Keratinocyte (primary cell): ENCODE data around the gene DPYSL4. TPM values are rescaled to one million over a fixed set of nuclear protein-coding genes. Genes with fewer than 3 reads are reported as not detected.
"Not testable (repeated sequence)": the region's sequence is repeated elsewhere in the genome, so short reads cannot be mapped to it uniquely, and the experiment has no call there.

Experiments
- DNase-seq: peaks from one replicate; pipeline ENCODE4 v3.0.0-alpha.2; 2011; ENCODE audit warnings: low read depth, missing footprints, low spot score
- FAIRE-seq: peaks from 2 replicates; lab custom pipeline; 2011; peaks lifted over from hg19 to GRCh38; lab: Jason Lieb, UNC
- H2AFZ ChIP-seq: 2 replicates; pipeline ENCODE4 v1.6.0; 2012; ENCODE audit warnings: low read length, control low read depth, inconsistent platforms; ENCODE audit not compliant: control insufficient read depth
- H3K27ac ChIP-seq: 2 replicates; pipeline ENCODE4 v1.5.1; 2011; ENCODE audit warnings: low read length; ENCODE audit not compliant: control insufficient read depth, insufficient read depth
- H3K27me3 ChIP-seq: 3 replicates; pipeline ENCODE4 v1.6.0; 2011; ENCODE audit warnings: low read length; ENCODE audit not compliant: control insufficient read depth, insufficient read depth; ENCODE audit errors: extremely low read depth
- H3K36me3 ChIP-seq, 2 experiments: 2 replicates in 1 of 2; 3 replicates in 1 of 2; pipeline ENCODE4 v1.5.1; 2011; ENCODE audit warnings: low read length in 2 of 2, mild to moderate bottlenecking in 1 of 2; ENCODE audit not compliant: control insufficient read depth in 2 of 2, insufficient read depth in 2 of 2; ENCODE audit errors: extremely low read depth in 1 of 2
- H3K4me1 ChIP-seq: 3 replicates; pipeline ENCODE4 v1.5.1; 2011; ENCODE audit warnings: low read length; ENCODE audit not compliant: control insufficient read depth, insufficient read depth; ENCODE audit errors: extremely low read depth
- H3K4me2 ChIP-seq: 3 replicates; pipeline ENCODE4 v1.6.0; 2011; ENCODE audit warnings: low read depth, low read length; ENCODE audit not compliant: control insufficient read depth, insufficient read depth; ENCODE audit errors: extremely low read depth
- H3K4me3 ChIP-seq, 3 experiments: fragments of 200-600 bp in 1 of 3; sonication (generic) in 1 of 3; 2 replicates in 2 of 3; 3 replicates in 1 of 3; pipeline ENCODE4 v1.5.1; 2011 to 2016; ENCODE audit warnings: low read length in 3 of 3, mild to moderate bottlenecking in 3 of 3, control low read depth in 2 of 3, inconsistent platforms in 1 of 3, low read depth in 1 of 3, mixed read lengths in 1 of 3, mixed run types in 1 of 3, moderate library complexity in 1 of 3; ENCODE audit not compliant: control insufficient read depth in 2 of 3, insufficient read depth in 2 of 3; ENCODE audit errors: extremely low read depth in 1 of 3
- H3K79me2 ChIP-seq: 2 replicates; pipeline ENCODE4 v1.6.0; 2012; ENCODE audit warnings: low read length; ENCODE audit not compliant: control insufficient read depth, insufficient read depth
- H3K9ac ChIP-seq: 3 replicates; pipeline ENCODE4 v1.6.0; 2011; ENCODE audit warnings: low read length; ENCODE audit not compliant: control insufficient read depth, insufficient read depth; ENCODE audit errors: extremely low read depth
- H3K9me1 ChIP-seq: 3 replicates; pipeline ENCODE4 v1.6.0; 2011; ENCODE audit warnings: low read length; ENCODE audit not compliant: control insufficient read depth, insufficient read depth; ENCODE audit errors: extremely low read depth
- H3K9me3 ChIP-seq: 2 replicates; pipeline ENCODE4 v1.5.1; 2012; ENCODE audit warnings: low read depth, low read length; ENCODE audit not compliant: control insufficient read depth
- H4K20me1 ChIP-seq: 3 replicates; pipeline ENCODE4 v1.6.0; 2011; ENCODE audit warnings: low read length; ENCODE audit not compliant: control insufficient read depth, insufficient read depth; ENCODE audit errors: extremely low read depth
- CTCF ChIP-seq, 3 experiments: IDR thresholded peaks in 1 of 3; conservative IDR thresholded peaks in 1 of 3; optimal IDR thresholded peaks in 1 of 3; 2 replicates in 2 of 3; 3 replicates in 1 of 3; pipeline versions ENCODE3 to v1.5.1; 2011; ENCODE audit warnings: low read length in 3 of 3, mild to moderate bottlenecking in 3 of 3, moderate library complexity in 2 of 3, control low read depth in 1 of 3, inconsistent platforms in 1 of 3; ENCODE audit not compliant: insufficient read depth in 2 of 3; ENCODE audit errors: extremely low read depth in 1 of 3
- EZH2 ChIP-seq: IDR thresholded peaks from one replicate; pipeline ENCODE4 v1.6.1; 2012; ENCODE audit warnings: inconsistent platforms, mild to moderate bottlenecking, low read length, moderate library complexity
- dilution Hi-C: fragments of 300-500 bp; cut with MboI; formaldehyde crosslinking; loops from one replicate; pipeline ENCODE4 v1.7.0; 2020; ENCODE audit warnings: low sequenced_read_pairs; ENCODE audit not compliant: extremely low pct_ligation_motif_present
- polyA plus RNA-seq, 5 experiments: library from polyadenylated mRNA; depleted of rRNA in 3 of 5; stranded (reverse) in 3 of 5; stranded (forward) in 1 of 5; unstranded in 1 of 5; fragments of >200 nt; gene quantifications; 1 replicate in 1 of 5; 2 replicates in 3 of 5; 3 replicates in 1 of 5; pipeline versions ENCODE4 v1.2.1 to v1.2.3, GENCODE V29; 2011 to 2012; ENCODE audit warnings: missing spikeins in 2 of 5, low read depth in 1 of 5, low replicate concordance in 1 of 5

Gene DPYSL4
- polyA plus RNA-seq, 1 donor (not counting 4 experiments of a cell fraction or from before 2014, with no cell fraction given) = 7.4 TPM

DNA sequence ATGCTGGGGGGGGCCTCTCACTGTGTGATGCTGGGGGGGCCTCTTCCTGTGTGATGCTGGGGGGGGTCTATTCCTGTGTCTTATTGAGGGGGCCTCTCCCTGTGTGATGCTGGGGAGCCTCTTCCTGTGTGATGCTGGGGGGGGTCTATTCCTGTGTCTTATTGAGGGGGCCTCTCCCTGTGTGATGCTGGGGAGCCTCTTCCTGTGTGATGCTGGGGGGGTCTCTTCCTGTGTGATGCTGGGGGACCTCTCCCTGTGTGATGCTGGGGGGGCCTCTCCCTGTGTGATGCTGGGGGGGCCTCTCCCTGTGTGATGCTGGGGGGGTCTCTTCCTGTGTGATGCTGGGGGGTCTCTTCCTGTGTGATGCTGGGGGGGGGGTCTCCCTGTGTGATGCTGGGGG, 26.5 kb upstream of the DPYSL4 start:
- H3K9me1 ChIP-seq, H3K79me2 ChIP-seq, dilution Hi-C loops, H3K36me3 ChIP-seq, H3K27me3 ChIP-seq, H4K20me1 ChIP-seq, H3K4me2 ChIP-seq, FAIRE-seq, H2AFZ ChIP-seq, H3K9ac ChIP-seq, H3K9me3 ChIP-seq, H3K4me3 ChIP-seq, H3K4me1 ChIP-seq, DNase-seq, H3K27ac ChIP-seq: not testable (repeated sequence)

DNA sequence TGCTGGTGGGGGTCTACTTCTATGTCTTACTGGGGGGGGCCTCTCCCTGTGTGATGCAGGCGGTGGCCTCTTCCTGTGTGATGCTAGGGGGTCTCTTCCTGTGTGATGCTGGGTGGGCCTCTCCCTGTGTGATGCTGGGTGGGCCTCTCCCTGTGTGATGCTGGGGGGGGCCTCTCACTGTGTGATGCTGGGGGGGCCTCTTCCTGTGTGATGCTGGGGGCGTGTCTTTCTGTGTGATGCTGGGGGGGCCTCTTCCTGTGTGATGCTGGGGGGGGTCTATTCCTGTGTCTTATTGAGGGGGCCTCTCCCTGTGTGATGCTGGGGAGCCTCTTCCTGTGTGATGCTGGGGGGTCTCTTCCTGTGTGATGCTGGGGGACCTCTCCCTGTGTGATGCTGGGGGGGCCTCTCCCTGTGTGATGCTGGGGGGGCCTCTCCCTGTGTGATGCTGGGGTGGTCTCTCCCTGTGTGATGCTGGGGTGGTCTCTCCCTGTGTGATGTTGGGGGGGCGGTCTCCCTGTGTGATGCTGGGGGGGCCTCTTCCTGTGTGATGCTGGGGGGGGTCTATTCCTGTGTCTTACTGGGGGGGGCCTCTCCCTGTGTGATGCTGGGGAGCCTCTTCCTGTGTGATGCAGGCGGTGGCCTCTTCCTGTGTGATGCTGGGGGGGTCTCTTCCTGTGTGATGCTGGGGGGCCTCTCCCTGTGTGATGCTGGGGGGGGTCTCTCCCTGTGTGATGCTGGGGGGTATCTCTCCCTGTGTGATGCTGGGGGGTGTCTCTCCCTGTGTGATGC, 25.7 kb upstream of the DPYSL4 start:
- H3K9ac ChIP-seq, H3K79me2 ChIP-seq, FAIRE-seq, H3K9me3 ChIP-seq, H3K4me2 ChIP-seq, DNase-seq, H3K9me1 ChIP-seq, H3K27ac ChIP-seq, dilution Hi-C loops, H3K27me3 ChIP-seq, H3K4me1 ChIP-seq, H3K4me3 ChIP-seq, H2AFZ ChIP-seq, H4K20me1 ChIP-seq, H3K36me3 ChIP-seq: not testable (repeated sequence)

GRCh38 chr10:132162021-132162531, 24.7 kb upstream of the DPYSL4 start:
- no peaks in the 10 kb centered on the region for H3K9me1 ChIP-seq
- TF ChIP-seq CTCF (optimal IDR thresholded peaks at IDR 0.05 in 1 of 3, IDR thresholded peaks at IDR 0.05 in 1 of 3, conservative IDR thresholded peaks at IDR 0.05 in 1 of 3; ENCODE audit: extremely low read depth in 1 of 3, insufficient read depth in 2 of 3, low read length in 3 of 3) (no peak), EZH2 (no peak)
- H3K27ac ChIP-seq = no peak overlapping the region
- no peak overlapping the region for H2AFZ ChIP-seq
- H3K4me3 ChIP-seq = no peak overlapping the region
- peaks cover 6% of the 10 kb centered on the region for H3K27me3 ChIP-seq
- no peak overlapping the region for H3K9ac ChIP-seq
- FAIRE-seq (no peak), DNase-seq (no peak)
- H3K9me3 ChIP-seq = no peaks in the 10 kb centered on the region
- H3K4me2 ChIP-seq = no peak overlapping the region
- no peaks in the 10 kb centered on the region for H4K20me1 ChIP-seq
- H3K79me2 ChIP-seq = no peaks in the 10 kb centered on the region
- H3K4me1 ChIP-seq = no peaks in the 10 kb centered on the region
- no peaks in the 10 kb centered on the region for H3K36me3 ChIP-seq
- dilution Hi-C loops = no loop called here
